ENCODE data around the gene RALGPS2. TPM values are rescaled to one million over a fixed set of nuclear protein-coding genes. Genes with fewer than 3 reads are reported as not detected.

RALGPS2 gene
- polyA plus RNA-seq, 1 of the 3 experiments (the other 2 are of a cell fraction), result 5.1 TPM

GRCh38 chr1:178726545-178726944 is 1.5 kb downstream of the RALGPS2 start:
- H3F3A ChIP-seq (replicated peaks; ENCODE audit: insufficient read depth), result peaks cover 17% of the 10 kb centered on the region
- H3K79me2 ChIP-seq (ENCODE audit: insufficient read depth), result peaks cover 56% of the 10 kb centered on the region
- H4K20me1 ChIP-seq (ENCODE audit: insufficient read depth), result no peaks in the 10 kb centered on the region
- peak overlapping the region; percentile 89 to 96 for H3K4me3 ChIP-seq (ENCODE audit: low read depth in 2 of 2, low read length in 1 of 2)
- H3K36me3 ChIP-seq (replicated peaks in 1 of 2; ENCODE audit: control insufficient read depth in 1 of 2, insufficient read depth in 2 of 2, low read length in 1 of 2), result peaks cover 0 to 6% of the 10 kb centered on the region in 2 experiments
- no peaks in the 10 kb centered on the region for H3K9me3 ChIP-seq
- peaks cover 0 to 13% of the 10 kb centered on the region in 2 experiments; a peak in 3 of 4 replicates for H3K4me1 ChIP-seq (ENCODE audit: control insufficient read depth in 1 of 2, insufficient read depth in 2 of 2, low read depth in 1 of 2, low read length in 1 of 2)
- H3K9me2 ChIP-seq, result no peaks in the 10 kb centered on the region
- POLR2A ChIA-PET, result no interaction called here
- H3K4me2 ChIP-seq, result peak overlapping the region; percentile 80
- no peak for TF ChIP-seq RFX5 (IDR thresholded peaks at IDR 0.05; ENCODE audit: low read length)
- TF ChIP-seq TEAD4 (IDR thresholded peaks at IDR 0.05; ENCODE audit: borderline replicate concordance, insufficient read depth), result no peak
- no peak for TF ChIP-seq SMC3 (IDR thresholded peaks at IDR 0.05; ENCODE audit: low read depth, low read length)
- TF ChIP-seq FOXJ3 (CRISPR knock-in tag; IDR thresholded peaks at IDR 0.05), result no peak
- no peak for TF ChIP-seq EZH2phosphoT487 (IDR thresholded peaks at IDR 0.05; ENCODE audit: borderline replicate concordance, low read depth)
- TF ChIP-seq RXRA (IDR thresholded peaks at IDR 0.05; ENCODE audit: borderline replicate concordance, low read depth), result no peak
- no peaks in the 10 kb centered on the region for H3K27me3 ChIP-seq (ENCODE audit: insufficient read depth)
- CTCF ChIA-PET, result interaction anchor here (0.6 to 3.2 kb wide), 4 partner anchors 23 to 276 kb away, joined by 4 to 13 read pairs (median 4); no protein-coding TSS in a partner anchor
- peak overlapping the region; percentile 68 to 77; a peak in 3 of 4 replicates for H3K27ac ChIP-seq (ENCODE audit: low read depth in 2 of 2, low read length in 1 of 2)
- WGBS (ENCODE audit: low lambda C conversion rate), result 41% methylated on average over 5 of the region's 5 CpGs
- DNase-seq, result no peak
- H3K9ac ChIP-seq, result peak overlapping the region; percentile 77; the same call in 1 of the 2 replicates
- peak overlapping the region; percentile 77 for H2AFZ ChIP-seq (ENCODE audit: low read depth)

- POLR2A ChIA-PET, result no interaction called here
- Histone ChIP-seq H3F3A (replicated peaks; ENCODE audit: insufficient read depth) (peaks cover 17% of the 10 kb centered on the region), H3K4me2 (peak overlapping the region; percentile 80), H3K9me3 (no peaks in the 10 kb centered on the region), H3K9me2 (no peaks in the 10 kb centered on the region), H3K4me3 (ENCODE audit: low read depth in 2 of 2, low read length in 1 of 2) (peak overlapping the region; percentile 89 to 96), H3K79me2 (ENCODE audit: insufficient read depth) (peaks cover 60% of the 10 kb centered on the region), H2AFZ (ENCODE audit: low read depth) (peak overlapping the region; percentile 77; the same call in 1 of the 2 replicates), H3K9ac (peak overlapping the region; percentile 77; the same call in 1 of the 2 replicates), H3K4me1 (ENCODE audit: control insufficient read depth in 1 of 2, insufficient read depth in 2 of 2, low read depth in 1 of 2, low read length in 1 of 2) (peaks cover 0 to 13% of the 10 kb centered on the region in 2 experiments; a peak in 3 of 4 replicates), H4K20me1 (ENCODE audit: insufficient read depth) (no peaks in the 10 kb centered on the region), H3K36me3 (replicated peaks in 1 of 2; ENCODE audit: control insufficient read depth in 1 of 2, insufficient read depth in 2 of 2, low read length in 1 of 2) (peaks cover 0 to 6% of the 10 kb centered on the region in 2 experiments), H3K27ac (ENCODE audit: low read depth in 2 of 2, low read length in 1 of 2) (peak overlapping the region; percentile 68 to 77), H3K27me3 (ENCODE audit: insufficient read depth) (no peaks in the 10 kb centered on the region)
- WGBS (ENCODE audit: low lambda C conversion rate), result 78% methylated on average over 11 of the region's 11 CpGs
- CTCF ChIA-PET, result interaction anchor here (0.6 to 3.2 kb wide), 4 partner anchors 26 to 276 kb away, joined by 4 to 13 read pairs (median 6); no protein-coding TSS in a partner anchor
- TF ChIP-seq YY1 (IDR thresholded peaks at IDR 0.05; ENCODE audit: low read depth) (no peak), EP300 (IDR thresholded peaks at IDR 0.05; ENCODE audit: borderline replicate concordance in 1 of 2, low read depth in 1 of 2, low read length in 1 of 2) (no peak), POLR2AphosphoS5 (IDR thresholded peaks at IDR 0.05; ENCODE audit: low read depth, low read length) (no peak), TCF12 (IDR thresholded peaks at IDR 0.05) (no peak), NFIC (IDR thresholded peaks at IDR 0.05; ENCODE audit: borderline replicate concordance) (no peak), JUND (IDR thresholded peaks at IDR 0.05) (no peak), FOSL2 (IDR thresholded peaks at IDR 0.05; ENCODE audit: borderline replicate concordance, low read depth) (no peak), GATA2 (CRISPR knock-in tag; IDR thresholded peaks at IDR 0.05) (no peak), SIN3A (IDR thresholded peaks at IDR 0.05; ENCODE audit: borderline replicate concordance, low read depth, low read length) (no peak)
- TF ChIP-seq, protein P1, sequence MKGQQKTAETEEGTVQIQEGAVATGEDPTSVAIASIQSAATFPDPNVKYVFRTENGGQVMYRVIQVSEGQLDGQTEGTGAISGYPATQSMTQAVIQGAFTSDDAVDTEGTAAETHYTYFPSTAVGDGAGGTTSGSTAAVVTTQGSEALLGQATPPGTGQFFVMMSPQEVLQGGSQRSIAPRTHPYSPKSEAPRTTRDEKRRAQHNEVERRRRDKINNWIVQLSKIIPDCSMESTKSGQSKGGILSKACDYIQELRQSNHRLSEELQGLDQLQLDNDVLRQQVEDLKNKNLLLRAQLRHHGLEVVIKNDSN (IDR thresholded peaks at IDR 0.05; ENCODE audit: borderline replicate concordance, low read depth), result no peak
- TF ChIP-seq, protein P2, sequence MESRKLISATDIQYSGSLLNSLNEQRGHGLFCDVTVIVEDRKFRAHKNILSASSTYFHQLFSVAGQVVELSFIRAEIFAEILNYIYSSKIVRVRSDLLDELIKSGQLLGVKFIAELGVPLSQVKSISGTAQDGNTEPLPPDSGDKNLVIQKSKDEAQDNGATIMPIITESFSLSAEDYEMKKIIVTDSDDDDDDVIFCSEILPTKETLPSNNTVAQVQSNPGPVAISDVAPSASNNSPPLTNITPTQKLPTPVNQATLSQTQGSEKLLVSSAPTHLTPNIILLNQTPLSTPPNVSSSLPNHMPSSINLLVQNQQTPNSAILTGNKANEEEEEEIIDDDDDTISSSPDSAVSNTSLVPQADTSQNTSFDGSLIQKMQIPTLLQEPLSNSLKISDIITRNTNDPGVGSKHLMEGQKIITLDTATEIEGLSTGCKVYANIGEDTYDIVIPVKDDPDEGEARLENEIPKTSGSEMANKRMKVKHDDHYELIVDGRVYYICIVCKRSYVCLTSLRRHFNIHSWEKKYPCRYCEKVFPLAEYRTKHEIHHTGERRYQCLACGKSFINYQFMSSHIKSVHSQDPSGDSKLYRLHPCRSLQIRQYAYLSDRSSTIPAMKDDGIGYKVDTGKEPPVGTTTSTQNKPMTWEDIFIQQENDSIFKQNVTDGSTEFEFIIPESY (IDR thresholded peaks at IDR 0.05; ENCODE audit: borderline replicate concordance, low read depth), result no peak
- no peak for DNase-seq
Measured at GRCh38 chr1:178727014-178727895, 2.2 kb downstream of the RALGPS2 start.
